HepG2 (cell line): ENCODE results near the gene HBEGF. TPM values are rescaled to one million over a fixed set of nuclear protein-coding genes. Genes with fewer than 3 reads are reported as not detected.

ENCODE experiments used
- ATAC-seq: fragments of 200-7000 bp; cut with Tn5 transposase; 3 replicates; pipeline ENCODE4 v1.9.1; 2020; ENCODE audit warnings: mild to moderate bottlenecking, moderate library complexity
- BruUV-seq: library from RNA; stranded (reverse); fragments of 400-500 nt; replicated peaks from 2 replicates; lab custom pipeline; 2021; lab: Mats Ljungman, UMichigan
- CTCF ChIA-PET: fragments of 300-600 bp; formaldehyde crosslinking; extraction: SDS; loops from one replicate; lab custom pipeline; 2021; ENCODE audit warnings: low total read pairs, inconsistent platforms, low intra/inter-chr PET ratio; lab: Yijun Ruan, JAX
- POLR2A ChIA-PET: fragments of 350-600 bp; sonication (Branson Sonifier 250); formaldehyde crosslinking; loops from one replicate; lab custom pipeline; 2020; ENCODE audit warnings: antibody characterized with exemption, inconsistent platforms; lab: Yijun Ruan, JAX
- DNase-seq: peaks from one replicate; pipeline ENCODE4 v3.0.0-alpha.2; 2015; ENCODE audit warnings: low spot score
- FAIRE-seq: peaks from 3 replicates; lab custom pipeline; 2011; peaks lifted over from hg19 to GRCh38; lab: Jason Lieb, UNC
- H2AFZ ChIP-seq: one replicate; pipeline ENCODE4 v1.6.1; 2011; ENCODE audit warnings: low read length, inconsistent platforms
- H3K27ac ChIP-seq: fragments of 300-600 bp; 3 replicates; pipeline ENCODE4 v1.8.0; 2011; ENCODE audit warnings: mixed run types, mild to moderate bottlenecking, mixed read lengths, low read length, inconsistent platforms; ENCODE audit not compliant: insufficient read depth; ENCODE audit errors: extremely low read length
- H3K27me3 ChIP-seq, 2 experiments: fragments of 200-600 bp in 1 of 2; 2 replicates in 1 of 2; 3 replicates in 1 of 2; pipeline versions ENCODE4 v1.6.0 to v1.8.0; 2011; ENCODE audit warnings: low read length in 2 of 2, mild to moderate bottlenecking in 2 of 2, moderate library complexity in 2 of 2, inconsistent platforms in 1 of 2; ENCODE audit not compliant: insufficient read depth in 2 of 2, control insufficient read depth in 1 of 2
- H3K36me3 ChIP-seq, 2 experiments: fragments of 200-600 bp in 1 of 2; replicated peaks in 1 of 2; 2 replicates in 1 of 2; 3 replicates in 1 of 2; pipeline versions ENCODE4 v1.5.1 to v1.8.0; 2011; ENCODE audit warnings: low read length in 2 of 2, inconsistent platforms in 1 of 2; ENCODE audit not compliant: insufficient read depth in 2 of 2, control insufficient read depth in 1 of 2
- H3K4me1 ChIP-seq: 2 replicates; pipeline ENCODE4 v1.5.1; 2012; ENCODE audit warnings: low read length, inconsistent platforms; ENCODE audit not compliant: insufficient read depth
- H3K4me2 ChIP-seq: 2 replicates; pipeline ENCODE4 v1.6.0; 2011; ENCODE audit warnings: low read depth, low read length, inconsistent platforms
- H3K4me3 ChIP-seq, 3 experiments: fragments of 200-600 bp in 1 of 3; sonication (generic), shearing (Covaris generic) in 1 of 3; replicated peaks in 1 of 3; 2 replicates each; pipeline ENCODE4 v1.5.1; 2011 to 2016; ENCODE audit warnings: low read length in 3 of 3, inconsistent platforms in 2 of 3, low read depth in 2 of 3, mild to moderate bottlenecking in 2 of 3, control low read depth in 1 of 3, mixed read lengths in 1 of 3; ENCODE audit not compliant: insufficient read depth in 1 of 3
- H3K79me2 ChIP-seq: one replicate; pipeline ENCODE4 v1.6.1; 2011; ENCODE audit warnings: low read length, inconsistent platforms; ENCODE audit not compliant: insufficient read depth
- H3K9ac ChIP-seq: 2 replicates; pipeline ENCODE4 v1.6.0; 2011; ENCODE audit warnings: mild to moderate bottlenecking, low read depth, low read length, inconsistent platforms; ENCODE audit not compliant: insufficient read depth
- H3K9me3 ChIP-seq: 2 replicates; pipeline ENCODE4 v1.5.1; 2012; ENCODE audit warnings: mild to moderate bottlenecking, low read length
- H4K20me1 ChIP-seq: 2 replicates; pipeline ENCODE4 v1.6.0; 2011; ENCODE audit warnings: inconsistent platforms, mild to moderate bottlenecking, low read length, moderate library complexity; ENCODE audit not compliant: insufficient read depth
- BCL3 ChIP-seq: sonication (generic); formaldehyde crosslinking; IDR thresholded peaks from 2 replicates; pipeline ENCODE4 v1.5.1; 2020; ENCODE audit warnings: mild to moderate bottlenecking, missing genetic modification reagents, moderate library complexity
- HMGXB4 ChIP-seq, 2 experiments: sonication (generic) in 1 of 2; formaldehyde crosslinking in 1 of 2; IDR thresholded peaks; 2 replicates each; pipeline versions ENCODE4 v1.4.0 to v1.6.1; 2018 to 2020; ENCODE audit warnings: missing genetic modification reagents in 2 of 2, borderline replicate concordance in 1 of 2, low read depth in 1 of 2, mild to moderate bottlenecking in 1 of 2, missing biosample characterization in 1 of 2
- MIXL1 ChIP-seq: IDR thresholded peaks from 2 replicates; pipeline ENCODE4 v1.6.1; 2016
- MTA1 ChIP-seq: sonication (generic); formaldehyde crosslinking; IDR thresholded peaks from 2 replicates; pipeline ENCODE4 v1.4.0; 2020; ENCODE audit warnings: missing genetic modification reagents, mild to moderate bottlenecking, borderline replicate concordance
- REPIN1 ChIP-seq: sonication (generic); formaldehyde crosslinking; IDR thresholded peaks from 2 replicates; pipeline ENCODE4 v1.8.0; 2022; ENCODE audit warnings: missing genetic modification reagents, low read depth, mild to moderate bottlenecking, borderline replicate concordance
- TFDP2 ChIP-seq: sonication (generic); formaldehyde crosslinking; IDR thresholded peaks from 2 replicates; pipeline ENCODE4 v1.4.0; 2020; ENCODE audit warnings: missing genetic modification reagents
- ZFP36L1 ChIP-seq: sonication (generic); formaldehyde crosslinking; IDR thresholded peaks from 2 replicates; pipeline ENCODE4 v1.8.0; 2022; ENCODE audit warnings: mild to moderate bottlenecking, missing genetic modification reagents, moderate library complexity
- ZGPAT ChIP-seq: IDR thresholded peaks from 2 replicates; pipeline ENCODE4 v1.6.1; 2016; ENCODE audit warnings: mild to moderate bottlenecking
- ZMAT3 ChIP-seq: sonication (generic); formaldehyde crosslinking; conservative IDR thresholded peaks from 2 replicates; pipeline ENCODE4 v1.7.0; 2021; ENCODE audit warnings: missing genetic modification reagents
- ZNF263 ChIP-seq: sonication (generic); formaldehyde crosslinking; IDR thresholded peaks from 2 replicates; pipeline ENCODE4 v1.4.0; 2020; ENCODE audit warnings: missing genetic modification reagents
- ZNF264 ChIP-seq: sonication (generic); formaldehyde crosslinking; IDR thresholded peaks from 2 replicates; pipeline ENCODE4 v1.4.0; 2020; ENCODE audit warnings: missing genetic modification reagents
- ZNF383 ChIP-seq: sonication (generic); formaldehyde crosslinking; IDR thresholded peaks from 2 replicates; pipeline ENCODE4 v1.4.0; 2020; ENCODE audit warnings: missing genetic modification reagents, mild to moderate bottlenecking, borderline replicate concordance
- ZNF468 ChIP-seq: sonication (generic); formaldehyde crosslinking; IDR thresholded peaks from 2 replicates; pipeline ENCODE4 v1.8.0; 2022; ENCODE audit warnings: mild to moderate bottlenecking, moderate library complexity, missing genetic modification reagents
- ZNF510 ChIP-seq: sonication (generic); formaldehyde crosslinking; IDR thresholded peaks from 2 replicates; pipeline ENCODE4 v1.4.0; 2020; ENCODE audit warnings: low read depth, mild to moderate bottlenecking, missing genetic modification reagents
- ZNF616 ChIP-seq: sonication (generic); formaldehyde crosslinking; IDR thresholded peaks from 2 replicates; pipeline ENCODE4 v1.5.0; 2020; ENCODE audit warnings: low read depth, mild to moderate bottlenecking, missing genetic modification reagents
- WGBS: methylation state at CpG from one replicate; pipeline ENCODE4 v1.1.6; 2017; ENCODE audit warnings: low lambda C conversion rate; 5-methylcytosine and 5-hydroxymethylcytosine counted together
- in situ Hi-C: cut with HindIII; loops from 2 replicates; pipeline ENCODE4 v1.10.0; 2017; ENCODE audit warnings: low pct_unique_long_range_greater_than_20kb; ENCODE audit not compliant: extremely low pct_ligation_motif_present
- intact Hi-C: fragments of 100-400 bp; cut with micrococcal nuclease; formaldehyde crosslinking; loops from one replicate; pipeline ENCODE4 v1.10.0; 2022; ENCODE audit not compliant: unreplicated experiment
- polyA plus RNA-seq, 8 experiments: library from polyadenylated mRNA; depleted of rRNA in 3 of 8; stranded (reverse) in 7 of 8; unstranded in 1 of 8; fragments of >200 nt; fragmentation: Illumina TruSeq in 4 of 8; extraction: Trizol in 4 of 8; gene quantifications; 2 replicates each; pipeline versions ENCODE4 v1.2.1 to v1.2.3, GENCODE V29; 2011 to 2016; ENCODE audit warnings: low read depth in 4 of 8, missing spikeins in 1 of 8, mixed read lengths in 1 of 8; ENCODE audit not compliant: insufficient read depth in 1 of 8
- total RNA-seq, 5 experiments: library from RNA; depleted of rRNA; stranded (reverse); fragments of >200 nt; fragmentation: Illumina TruSeq; extraction: Trizol; gene quantifications; 2 replicates each; pipeline ENCODE4 v1.2.3, GENCODE V29; 2016; ENCODE audit warnings: low read depth in 1 of 5

HBEGF gene
- total and polyA plus RNA-seq, 2 of the 13 experiments (the other 11 are each of a cell fraction or from before 2014, with no cell fraction given): 1.7 to 5.0 TPM

GRCh38 chr5:140362875-140363630 lies 16.6 kb upstream of the HBEGF start:
- peak overlapping the region; percentile 41; the same call in 1 of the 2 replicates for H3K9ac ChIP-seq
- TF ChIP-seq ZNF264 (CRISPR knock-in tag): 0 out of 2 replicates have a peak, but pooled peaks have one; percentile 68
- TF ChIP-seq ZNF468: no peak
- TF ChIP-seq ZNF383 (CRISPR knock-in tag): no peak
- no peak for TF ChIP-seq ZFP36L1 (CRISPR knock-in tag)
- peak; percentile 65 for TF ChIP-seq ZGPAT
- peak; percentile 55; the same call in 1 of the 2 replicates for TF ChIP-seq TFDP2 (CRISPR knock-in tag)
- TF ChIP-seq MIXL1 (CRISPR knock-in tag): no peak
- peak; percentile 63; the same call in 1 of the 2 replicates for TF ChIP-seq ZNF263 (CRISPR knock-in tag)
- peak; percentile 76; the same call in 1 of the 2 replicates for TF ChIP-seq MTA1 (CRISPR knock-in tag)
- TF ChIP-seq HMGXB4 (CRISPR knock-in tag; IDR thresholded peaks at IDR 0.05; ENCODE audit: borderline replicate concordance in 1 of 2, low read depth in 1 of 2): peak; percentile 93 to 95
- 0 out of 2 replicates have a peak, but pooled peaks have one; percentile 64 for TF ChIP-seq REPIN1 (CRISPR knock-in tag)
- TF ChIP-seq BCL3 (CRISPR knock-in tag): peak; percentile 34; the same call in 1 of the 2 replicates
- TF ChIP-seq ZMAT3 (CRISPR knock-in tag): no peak
- no peak; the same call in 1 of the 2 replicates for TF ChIP-seq ZNF616 (CRISPR knock-in tag)
- TF ChIP-seq ZNF510: peak; percentile 88

More at GRCh38 chr5:140362875-140363630, 16.6 kb upstream of the HBEGF start:
- intact Hi-C loops: loop anchor here (2.0 kb wide), 1 partner anchor 372 kb away; no protein-coding TSS in a partner anchor
- BruUV-seq: no TSS peak
- Histone ChIP-seq H3K4me2 (peak overlapping the region; percentile 84), H4K20me1 (no peaks in the 10 kb centered on the region), H3K4me1 (peaks cover 31% of the 10 kb centered on the region), H3K36me3 (no peaks in the 10 kb centered on the region), H3K27ac (no peak overlapping the region), H3K9me3 (no peaks in the 10 kb centered on the region), H3K27me3 (peaks cover 0 to 8% of the 10 kb centered on the region in 2 experiments; a peak in 1 of 5 replicates), H2AFZ (no peak overlapping the region), H3K4me3 (peak overlapping the region; percentile 36 to 75 (median 59); a peak in 5 of 6 replicates), H3K79me2 (no peaks in the 10 kb centered on the region)
- ATAC-seq (peak; percentile 87), DNase-seq (peak; percentile 74), FAIRE-seq (peak; percentile 93)
- in situ Hi-C loops: loop anchor here (5.0 to 10.0 kb wide), 2 partner anchors 121 to 372 kb away; no protein-coding TSS in a partner anchor
- ChIA-PET POLR2A (interaction anchor here (0.6 to 1.5 kb wide), 4 partner anchors 17 to 968 kb away, joined by 3 to 5 read pairs (median 3); partner anchors contain the start of genes ANKHD1, EIF4EBP3, HBEGF and PCDHGA1), CTCF (no interaction called here)
- WGBS: 0% methylated on average over 1 of the region's 29 CpGs
